Activated effector memory CD4-positive, alpha-beta T cell treated with Interleukin-2 at 50 U/mL for 16 hours (primary cell): ENCODE data around the gene TMEM209.

ENCODE experiments used
- DNase-seq: peaks from one replicate; pipeline ENCODE4 v3.0.0-alpha.2; 2020

TMEM209 gene

GRCh38 chr7:130118294-130118693 is 86.9 kb downstream of the TMEM209 start:
- no peak for DNase-seq

- no peak for DNase-seq
These were observed 90.4 kb downstream of the TMEM209 start for GRCh38 chr7:130114776-130115175.
